Skeletal muscle tissue (tissue), 4 donors: ENCODE results near the gene MVB12B. TPM values are rescaled to one million over a fixed set of nuclear protein-coding genes. Genes with fewer than 3 reads are reported as not detected.

Source experiments
- H3K27ac ChIP-seq: one replicate; pipeline ENCODE4 v1.7.0; 2013; ENCODE audit warnings: mild to moderate bottlenecking, low read depth, low read length, inconsistent platforms
- H3K27me3 ChIP-seq, 3 donors: one replicate each; pipeline ENCODE4 v1.7.0; 2013; ENCODE audit warnings: low read length in 3 of 3; ENCODE audit not compliant: control insufficient read depth in 3 of 3, insufficient read depth in 3 of 3
- H3K36me3 ChIP-seq, 3 donors: one replicate each; pipeline ENCODE4 v1.7.0; 2013; ENCODE audit warnings: low read length in 3 of 3; ENCODE audit not compliant: control insufficient read depth in 3 of 3, insufficient read depth in 3 of 3
- H3K4me1 ChIP-seq, 3 donors: one replicate each; pipeline ENCODE4 v1.7.0; 2013; ENCODE audit warnings: low read length in 3 of 3, mild to moderate bottlenecking in 3 of 3; ENCODE audit not compliant: control insufficient read depth in 3 of 3, insufficient read depth in 3 of 3
- H3K4me3 ChIP-seq, 3 donors: one replicate each; pipeline ENCODE4 v1.7.0; 2013; ENCODE audit warnings: low read length in 3 of 3
- H3K9ac ChIP-seq, 3 donors: one replicate each; pipeline ENCODE4 v1.7.0; 2013; ENCODE audit warnings: low read length in 3 of 3, mild to moderate bottlenecking in 3 of 3, moderate library complexity in 2 of 3, low read depth in 1 of 3
- H3K9me3 ChIP-seq, 3 donors: one replicate each; pipeline ENCODE4 v1.7.0; 2013; ENCODE audit warnings: low read length in 3 of 3; ENCODE audit not compliant: control insufficient read depth in 3 of 3
- total RNA-seq: library from RNA; depleted of rRNA; stranded (reverse); fragments of >200 nt; gene quantifications from one replicate; pipeline ENCODE4 v1.2.3, GENCODE V29; 2014
- donor health status: Osteomylitis.

Gene MVB12B
- total RNA-seq, 1 donor from 2014 or later, result 13.0 TPM

- peaks cover 18 to 38% (median 29%) of the 10 kb centered on the region in 3 donors for H3K4me1 ChIP-seq
- H3K9ac ChIP-seq, result no peak overlapping the region
- H3K27me3 ChIP-seq, result no peaks in the 10 kb centered on the region
- H3K4me3 ChIP-seq, result no peak overlapping the region
- peaks cover 0 to 6% (median 3%) of the 10 kb centered on the region in 3 donors for H3K36me3 ChIP-seq
- H3K27ac ChIP-seq, result no peak overlapping the region
- no peaks in the 10 kb centered on the region for H3K9me3 ChIP-seq
These were observed 52.1 kb downstream of the MVB12B start for GRCh38 chr9:126378761-126379160.

- H3K9ac ChIP-seq, result no peak overlapping the region
- no peaks in the 10 kb centered on the region for H3K9me3 ChIP-seq
- H3K4me1 ChIP-seq, result peaks cover 12 to 29% (median 22%) of the 10 kb centered on the region in 3 donors
These were observed 53.2 kb downstream of the MVB12B start for GRCh38 chr9:126379661-126380360.

GRCh38 chr9:126380447-126380846, 53.8 kb downstream of the MVB12B start:
- no peaks in the 10 kb centered on the region for H3K9me3 ChIP-seq
- no peak overlapping the region for H3K4me3 ChIP-seq
- peaks cover 0 to 8% (median 3%) of the 10 kb centered on the region in 3 donors for H3K36me3 ChIP-seq
- no peaks in the 10 kb centered on the region for H3K27me3 ChIP-seq
- H3K9ac ChIP-seq, result no peak overlapping the region
- H3K27ac ChIP-seq, result no peak overlapping the region
- peaks cover 10 to 26% (median 19%) of the 10 kb centered on the region in 3 donors for H3K4me1 ChIP-seq

More at GRCh38 chr9:126379661-126380360, 53.2 kb downstream of the MVB12B start:
- Histone ChIP-seq H3K27me3 (no peaks in the 10 kb centered on the region), H3K27ac (no peak overlapping the region), H3K4me3 (no peak overlapping the region), H3K36me3 (peaks cover 0 to 6% (median 3%) of the 10 kb centered on the region in 3 donors)

GRCh38 chr9:126381195-126381594, 54.6 kb downstream of the MVB12B start:
- Histone ChIP-seq H3K9ac (no peak overlapping the region), H3K4me1 (peaks cover 8 to 18% (median 12%) of the 10 kb centered on the region in 3 donors), H3K36me3 (peaks cover 0 to 14% (median 3%) of the 10 kb centered on the region in 3 donors), H3K27ac (no peak overlapping the region), H3K9me3 (no peaks in the 10 kb centered on the region), H3K27me3 (no peaks in the 10 kb centered on the region), H3K4me3 (no peak overlapping the region)

GRCh38 chr9:126383406-126384046, 56.9 kb downstream of the MVB12B start:
- Histone ChIP-seq H3K9me3 (no peaks in the 10 kb centered on the region), H3K27ac (no peak overlapping the region), H3K9ac (no peak overlapping the region), H3K27me3 (no peaks in the 10 kb centered on the region), H3K4me3 (no peak overlapping the region), H3K4me1 (peaks cover 0 to 6% (median 4%) of the 10 kb centered on the region in 3 donors), H3K36me3 (peaks cover 5 to 33% (median 12%) of the 10 kb centered on the region in 3 donors)

- Histone ChIP-seq H3K4me1 (peaks cover 6 to 14% (median 9%) of the 10 kb centered on the region in 3 donors), H3K27me3 (no peaks in the 10 kb centered on the region), H3K27ac (no peak overlapping the region), H3K36me3 (peaks cover 5 to 33% (median 12%) of the 10 kb centered on the region in 3 donors), H3K4me3 (no peak overlapping the region), H3K9me3 (no peaks in the 10 kb centered on the region), H3K9ac (no peak overlapping the region)
These were observed 58.3 kb downstream of the MVB12B start for GRCh38 chr9:126384926-126385325.

GRCh38 chr9:126386088-126386487, 59.5 kb downstream of the MVB12B start:
- Histone ChIP-seq H3K36me3 (peaks cover 5 to 33% (median 12%) of the 10 kb centered on the region in 3 donors), H3K9me3 (no peaks in the 10 kb centered on the region), H3K9ac (no peak overlapping the region), H3K27me3 (no peaks in the 10 kb centered on the region), H3K4me3 (no peak overlapping the region), H3K27ac (no peak overlapping the region), H3K4me1 (peaks cover 11 to 21% (median 12%) of the 10 kb centered on the region in 3 donors)

GRCh38 chr9:126386776-126387175, 60.1 kb downstream of the MVB12B start:
- Histone ChIP-seq H3K4me1 (peaks cover 18 to 28% (median 18%) of the 10 kb centered on the region in 3 donors), H3K4me3 (no peak overlapping the region), H3K9me3 (no peaks in the 10 kb centered on the region), H3K36me3 (peaks cover 5 to 27% (median 12%) of the 10 kb centered on the region in 3 donors), H3K9ac (no peak overlapping the region), H3K27me3 (no peaks in the 10 kb centered on the region), H3K27ac (no peak overlapping the region)

- peaks cover 8 to 27% (median 13%) of the 10 kb centered on the region in 3 donors for H3K36me3 ChIP-seq
- peak overlapping the region; percentile 48 for H3K27ac ChIP-seq
- peak overlapping the region in 1 of 3 donors; percentile 8 for H3K9ac ChIP-seq
- H3K27me3 ChIP-seq, result no peaks in the 10 kb centered on the region
- no peaks in the 10 kb centered on the region for H3K9me3 ChIP-seq
- no peak overlapping the region for H3K4me3 ChIP-seq
- peaks cover 39 to 51% (median 40%) of the 10 kb centered on the region in 3 donors for H3K4me1 ChIP-seq
These were observed 62.5 kb downstream of the MVB12B start for GRCh38 chr9:126388964-126389708.
